ENCODE measurements around the gene AMIGO1. TPM values are rescaled to one million over a fixed set of nuclear protein-coding genes. Genes with fewer than 3 reads are reported as not detected.

The AMIGO1 gene
- total RNA-seq, 1 experiment from 2014 or later = 1.5 TPM

DNA sequence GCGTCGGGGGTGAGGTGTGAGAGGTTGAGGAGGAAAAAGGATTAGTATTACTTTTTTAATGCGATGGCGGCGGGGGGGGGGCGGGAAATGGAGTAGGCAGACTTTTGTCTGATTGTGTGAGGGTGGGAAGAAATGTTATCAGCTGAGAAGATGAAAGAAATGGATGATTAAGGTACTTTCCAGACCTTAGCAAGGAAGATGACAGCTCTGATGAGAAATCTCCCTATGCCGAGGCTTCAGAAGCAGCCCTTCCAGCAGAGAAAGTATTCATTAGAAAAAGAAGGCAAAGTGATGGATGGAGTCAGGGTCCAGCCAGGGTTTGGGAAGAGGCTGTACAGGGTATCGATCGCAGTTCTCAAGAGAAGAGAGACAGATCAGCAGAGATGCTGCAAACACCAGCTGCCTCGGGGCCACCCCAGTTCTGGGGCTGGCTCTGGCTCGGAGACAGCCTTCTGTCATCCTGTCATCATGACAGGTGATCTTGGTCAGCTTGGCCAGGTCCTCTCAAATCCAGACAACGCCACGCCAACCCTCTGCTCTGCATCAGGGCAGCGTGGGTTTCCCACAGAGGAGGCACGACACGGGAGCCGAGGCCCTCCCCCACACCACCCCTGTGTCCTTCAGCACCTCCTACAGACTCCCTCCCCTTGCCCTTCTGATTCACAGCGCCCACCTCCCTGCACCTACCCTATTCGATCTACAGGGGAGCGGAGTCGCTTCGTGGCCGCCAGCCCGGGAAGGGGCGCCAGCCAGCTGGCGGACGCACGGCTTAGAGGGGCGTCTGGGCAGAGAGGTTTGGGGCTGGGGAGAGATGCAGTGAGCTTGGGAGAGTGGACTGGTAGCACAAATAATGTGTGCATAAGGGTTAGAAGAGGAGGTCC is 26.5 kb downstream of the AMIGO1 start:
- Mint-ChIP-seq H3K27ac (ENCODE audit: unreplicated experiment) (peak overlapping the region; percentile 88), H3K4me1 (ENCODE audit: low read depth, unreplicated experiment) (no peaks in the 10 kb centered on the region), H3K4me3 (ENCODE audit: unreplicated experiment) (peak overlapping the region; percentile 94), H3K36me3 (ENCODE audit: insufficient read depth, unreplicated experiment) (no peaks in the 10 kb centered on the region), H3K9me3 (ENCODE audit: unreplicated experiment) (no peaks in the 10 kb centered on the region), H3K27me3 (ENCODE audit: insufficient read depth, unreplicated experiment) (peaks cover 7% of the 10 kb centered on the region)
- ChIA-PET POLR2A (interaction anchor here (0.6 kb wide), 4 partner anchors 10 to 56 kb away, joined by 3 to 12 read pairs (median 7); partner anchors contain the start of gene CYB561D1), CTCF (interaction anchor here (0.5 to 1.3 kb wide), 7 partner anchors 11 to 685 kb away, joined by 3 to 8 read pairs (median 4); partner anchors contain the start of gene CYB561D1)
- intact Hi-C loops (cut with micrococcal nuclease; ENCODE audit: unreplicated experiment) = loop anchor here (5.0 kb wide), 1 partner anchor 56 kb away; the partner anchor contains the start of gene PSMA5
- peak; percentile 47 to 51 for DNase-seq
- peak overlapping the region; percentile 63 for H3K4me3 ChIP-seq (ENCODE audit: low read depth, low read length)
- H3K27me3 ChIP-seq (replicated peaks; ENCODE audit: control insufficient read depth, insufficient read depth, low read length) = no peaks in the 10 kb centered on the region
- H3K4me1 ChIP-seq = peaks cover 5% of the 10 kb centered on the region; the same call in 1 of the 2 replicates
- TF ChIP-seq, protein P1, sequence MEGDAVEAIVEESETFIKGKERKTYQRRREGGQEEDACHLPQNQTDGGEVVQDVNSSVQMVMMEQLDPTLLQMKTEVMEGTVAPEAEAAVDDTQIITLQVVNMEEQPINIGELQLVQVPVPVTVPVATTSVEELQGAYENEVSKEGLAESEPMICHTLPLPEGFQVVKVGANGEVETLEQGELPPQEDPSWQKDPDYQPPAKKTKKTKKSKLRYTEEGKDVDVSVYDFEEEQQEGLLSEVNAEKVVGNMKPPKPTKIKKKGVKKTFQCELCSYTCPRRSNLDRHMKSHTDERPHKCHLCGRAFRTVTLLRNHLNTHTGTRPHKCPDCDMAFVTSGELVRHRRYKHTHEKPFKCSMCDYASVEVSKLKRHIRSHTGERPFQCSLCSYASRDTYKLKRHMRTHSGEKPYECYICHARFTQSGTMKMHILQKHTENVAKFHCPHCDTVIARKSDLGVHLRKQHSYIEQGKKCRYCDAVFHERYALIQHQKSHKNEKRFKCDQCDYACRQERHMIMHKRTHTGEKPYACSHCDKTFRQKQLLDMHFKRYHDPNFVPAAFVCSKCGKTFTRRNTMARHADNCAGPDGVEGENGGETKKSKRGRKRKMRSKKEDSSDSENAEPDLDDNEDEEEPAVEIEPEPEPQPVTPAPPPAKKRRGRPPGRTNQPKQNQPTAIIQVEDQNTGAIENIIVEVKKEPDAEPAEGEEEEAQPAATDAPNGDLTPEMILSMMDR (IDR thresholded peaks at IDR 0.05; ENCODE audit: insufficient read depth in 1 of 2, low read depth in 1 of 2, low read length in 1 of 2, severe bottlenecking in 1 of 2, unreplicated experiment in 1 of 2) = no peak
- no peaks in the 10 kb centered on the region for H3K9me3 ChIP-seq
- BruUV-seq (replicated peaks) = no TSS peak
- H3K36me3 ChIP-seq (ENCODE audit: control insufficient read depth, insufficient read depth, low read length) = no peaks in the 10 kb centered on the region

DNA sequence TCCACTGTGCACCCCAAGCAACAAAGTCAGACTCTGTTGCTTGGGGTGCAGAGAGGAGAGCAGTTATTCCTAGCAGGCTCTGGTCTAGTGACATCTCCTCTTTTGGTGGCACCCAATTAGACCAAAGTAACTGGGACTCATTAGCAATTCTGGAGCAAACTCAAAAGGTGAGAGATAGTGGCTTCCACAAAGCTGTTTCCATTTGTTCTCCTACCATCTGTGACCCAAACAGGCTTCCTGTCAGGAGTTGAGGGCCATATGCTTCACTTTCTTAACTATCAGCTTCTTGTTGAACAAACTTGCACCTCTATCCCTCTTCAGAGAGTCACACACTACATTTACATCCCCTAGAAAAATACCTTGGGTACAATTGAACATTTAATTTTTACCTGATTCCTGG is 27.3 kb downstream of the AMIGO1 start:
- POLR2A ChIA-PET = no interaction called here

DNA sequence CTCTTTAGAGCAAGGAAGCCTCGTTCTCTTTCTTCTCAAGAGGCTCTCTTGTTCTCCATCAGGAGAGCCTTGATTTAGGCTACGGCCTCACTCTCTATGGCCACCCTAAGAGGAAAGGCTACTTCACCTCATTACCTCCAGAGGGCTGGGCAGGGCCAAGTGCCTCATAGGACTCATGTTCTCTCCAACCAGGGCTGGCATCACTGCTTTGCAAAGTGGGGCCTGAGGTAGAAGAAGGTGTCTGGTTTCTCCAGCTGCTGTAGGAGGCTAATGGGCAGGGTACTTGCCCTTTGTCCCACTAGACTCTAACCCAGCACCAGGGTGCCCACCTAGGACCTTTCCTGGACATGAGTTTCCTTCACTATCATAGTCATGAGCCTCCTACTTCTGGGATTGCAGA is 27.9 kb downstream of the AMIGO1 start:
- H3K4me1 Mint-ChIP-seq (ENCODE audit: low read depth, unreplicated experiment) = no peaks in the 10 kb centered on the region
- no peaks in the 10 kb centered on the region for H3K36me3 ChIP-seq (ENCODE audit: control insufficient read depth, insufficient read depth, low read length)
- no TSS peak for BruUV-seq (replicated peaks)
- intact Hi-C loops (cut with micrococcal nuclease; ENCODE audit: unreplicated experiment) = loop anchor here (5.0 kb wide), 1 partner anchor 54 kb away; the partner anchor contains the start of gene PSMA5
- H3K27ac Mint-ChIP-seq (ENCODE audit: unreplicated experiment) = no peak overlapping the region
- H3K36me3 Mint-ChIP-seq (ENCODE audit: insufficient read depth, unreplicated experiment) = no peaks in the 10 kb centered on the region
- H3K27me3 Mint-ChIP-seq (ENCODE audit: insufficient read depth, unreplicated experiment) = peaks cover 7% of the 10 kb centered on the region
- TF ChIP-seq, protein P1 (IDR thresholded peaks at IDR 0.05; ENCODE audit: insufficient read depth in 1 of 2, low read depth in 1 of 2, low read length in 1 of 2, severe bottlenecking in 1 of 2, unreplicated experiment in 1 of 2) = no peak
- H3K4me1 ChIP-seq = peaks cover 5% of the 10 kb centered on the region; the same call in 1 of the 2 replicates
- no peaks in the 10 kb centered on the region for H3K9me3 Mint-ChIP-seq (ENCODE audit: unreplicated experiment)
- H3K27me3 ChIP-seq (replicated peaks; ENCODE audit: control insufficient read depth, insufficient read depth, low read length) = no peaks in the 10 kb centered on the region
- DNase-seq = no peak
- ChIA-PET CTCF (no interaction called here), POLR2A (no interaction called here)
- H3K9me3 ChIP-seq = no peaks in the 10 kb centered on the region
- H3K4me3 Mint-ChIP-seq (ENCODE audit: unreplicated experiment) = no peak overlapping the region
- H3K4me3 ChIP-seq (ENCODE audit: low read depth, low read length) = no peak overlapping the region

More for the DNA sequence above, 27.3 kb downstream of the AMIGO1 start:
- Histone ChIP-seq H3K4me1 (peaks cover 5% of the 10 kb centered on the region; the same call in 1 of the 2 replicates), H3K36me3 (ENCODE audit: control insufficient read depth, insufficient read depth, low read length) (no peaks in the 10 kb centered on the region), H3K27me3 (replicated peaks; ENCODE audit: control insufficient read depth, insufficient read depth, low read length) (no peaks in the 10 kb centered on the region), H3K4me3 (ENCODE audit: low read depth, low read length) (no peak overlapping the region), H3K9me3 (no peaks in the 10 kb centered on the region)
- TF ChIP-seq, protein P1 (IDR thresholded peaks at IDR 0.05; ENCODE audit: insufficient read depth in 1 of 2, low read depth in 1 of 2, low read length in 1 of 2, severe bottlenecking in 1 of 2, unreplicated experiment in 1 of 2) = no peak
- no peak for DNase-seq
- H3K9me3 Mint-ChIP-seq (ENCODE audit: unreplicated experiment) = no peaks in the 10 kb centered on the region
- no peak overlapping the region for H3K4me3 Mint-ChIP-seq (ENCODE audit: unreplicated experiment)
- no TSS peak for BruUV-seq (replicated peaks)
- no peaks in the 10 kb centered on the region for H3K4me1 Mint-ChIP-seq (ENCODE audit: low read depth, unreplicated experiment)
- no peak overlapping the region for H3K27ac Mint-ChIP-seq (ENCODE audit: unreplicated experiment)
- no peaks in the 10 kb centered on the region for H3K36me3 Mint-ChIP-seq (ENCODE audit: insufficient read depth, unreplicated experiment)
- CTCF ChIA-PET = interaction anchor here (0.5 to 0.6 kb wide), 2 partner anchors 66 to 461 kb away, joined by 3 read pairs; no protein-coding TSS in a partner anchor
- H3K27me3 Mint-ChIP-seq (ENCODE audit: insufficient read depth, unreplicated experiment) = peaks cover 7% of the 10 kb centered on the region
- intact Hi-C loops (cut with micrococcal nuclease; ENCODE audit: unreplicated experiment) = loop anchor here (5.0 kb wide), 1 partner anchor 55 kb away; the partner anchor contains the start of gene PSMA5

All from Caco-2 (cell line).